BJ (cell line): ENCODE measurements around the gene MAP3K7CL. TPM values are rescaled to one million over a fixed set of nuclear protein-coding genes. Genes with fewer than 3 reads are reported as not detected.
A peak's percentile ranks its signal among the peaks of the same experiment; 100 is the strongest.

Experiments used
- CTCF ChIA-PET: fragments of 350-600 bp; formaldehyde crosslinking; extraction: SDS; loops from one replicate; lab custom pipeline; 2021; ENCODE audit warnings: antibody characterized with exemption, inconsistent platforms; lab: Yijun Ruan, JAX
- POLR2A ChIA-PET: fragments of 300-600 bp; sonication (Branson Sonifier 250); formaldehyde crosslinking; extraction: SDS; loops from one replicate; lab custom pipeline; 2021; ENCODE audit warnings: antibody characterized with exemption; lab: Charles Lee
- DNase-seq: peaks from one replicate; pipeline ENCODE4 v3.0.0-alpha.2; 2011; ENCODE audit warnings: low read depth
- H3K27me3 ChIP-seq: 2 replicates; pipeline ENCODE4 v1.6.0; 2011; ENCODE audit warnings: low read length; ENCODE audit not compliant: control insufficient read depth, insufficient read depth
- H3K36me3 ChIP-seq: 2 replicates; pipeline ENCODE4 v1.5.1; 2011; ENCODE audit warnings: low read length; ENCODE audit not compliant: control insufficient read depth, insufficient read depth
- H3K4me3 ChIP-seq: 2 replicates; pipeline ENCODE4 v1.5.1; 2011; ENCODE audit warnings: low read depth, mild to moderate bottlenecking, control low read depth, low read length
- polyA minus RNA-seq: library from RNA; depleted of rRNA, polyadenylated mRNA; stranded (reverse); fragments of >200 nt; gene quantifications from 2 replicates; pipeline ENCODE4 v1.2.3, GENCODE V29; 2011; rRNA and poly(A)+ RNA removed
- polyA plus RNA-seq: library from polyadenylated mRNA; depleted of rRNA; stranded (reverse); fragments of >200 nt; gene quantifications from 2 replicates; pipeline ENCODE4 v1.2.3, GENCODE V29; 2011; rRNA removed
- TF ChIP-seq, protein P1 (sequence below): IDR thresholded peaks from 2 replicates; pipeline ENCODE4 v1.5.1; 2011; ENCODE audit warnings: low read depth, mild to moderate bottlenecking, control low read depth, inconsistent platforms, low read length, moderate library complexity; ENCODE audit not compliant: insufficient read depth

Gene MAP3K7CL, protein sequence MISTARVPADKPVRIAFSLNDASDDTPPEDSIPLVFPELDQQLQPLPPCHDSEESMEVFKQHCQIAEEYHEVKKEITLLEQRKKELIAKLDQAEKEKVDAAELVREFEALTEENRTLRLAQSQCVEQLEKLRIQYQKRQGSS
- polyA plus RNA-seq, result 6.1 and 7.3 TPM in 2 replicates
- 3.7 and 9.1 TPM in 2 replicates for polyA minus RNA-seq

DNA sequence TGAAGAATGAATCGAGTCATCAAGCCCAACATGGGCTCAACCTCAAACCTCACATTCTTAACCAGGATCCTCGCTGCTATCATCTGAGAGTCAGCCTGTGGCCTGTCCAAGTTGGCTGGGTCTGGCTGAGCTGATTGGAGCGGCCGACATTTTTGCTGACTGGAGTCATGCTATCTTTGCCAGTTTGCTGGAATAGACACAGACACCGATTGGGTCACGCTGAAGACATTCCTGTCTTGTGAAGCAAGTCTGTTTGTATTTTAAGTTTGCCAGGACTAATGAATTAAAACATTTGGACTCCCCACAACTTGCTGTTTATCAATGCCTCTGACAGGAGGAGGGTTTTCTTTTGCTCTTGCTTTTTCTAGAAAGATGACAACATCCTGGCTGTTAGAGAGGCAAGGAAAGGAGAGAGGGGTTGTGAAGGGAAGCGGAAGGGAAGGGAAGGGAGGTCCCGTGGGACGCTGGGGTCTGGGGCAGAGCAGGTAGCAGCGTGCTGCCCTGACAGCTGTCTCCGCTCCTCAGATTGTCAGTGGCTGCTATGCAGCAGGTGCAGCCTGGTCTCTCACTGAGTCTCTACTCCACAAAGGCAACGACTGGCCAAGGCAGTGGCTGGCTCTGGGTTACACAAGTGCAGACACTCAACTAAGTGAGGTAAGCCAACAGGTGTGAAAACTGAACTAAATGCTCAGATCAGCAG is at the start of gene MAP3K7CL:
MAP3K7CL (plus strand) TSS at position 375 of the 700 bp plus-strand sequence. CDS start 2,701 bp downstream, outside the sequence.
- H3K4me3 ChIP-seq, result no peak within 1 kb of the TSS
- TF ChIP-seq, protein P1, sequence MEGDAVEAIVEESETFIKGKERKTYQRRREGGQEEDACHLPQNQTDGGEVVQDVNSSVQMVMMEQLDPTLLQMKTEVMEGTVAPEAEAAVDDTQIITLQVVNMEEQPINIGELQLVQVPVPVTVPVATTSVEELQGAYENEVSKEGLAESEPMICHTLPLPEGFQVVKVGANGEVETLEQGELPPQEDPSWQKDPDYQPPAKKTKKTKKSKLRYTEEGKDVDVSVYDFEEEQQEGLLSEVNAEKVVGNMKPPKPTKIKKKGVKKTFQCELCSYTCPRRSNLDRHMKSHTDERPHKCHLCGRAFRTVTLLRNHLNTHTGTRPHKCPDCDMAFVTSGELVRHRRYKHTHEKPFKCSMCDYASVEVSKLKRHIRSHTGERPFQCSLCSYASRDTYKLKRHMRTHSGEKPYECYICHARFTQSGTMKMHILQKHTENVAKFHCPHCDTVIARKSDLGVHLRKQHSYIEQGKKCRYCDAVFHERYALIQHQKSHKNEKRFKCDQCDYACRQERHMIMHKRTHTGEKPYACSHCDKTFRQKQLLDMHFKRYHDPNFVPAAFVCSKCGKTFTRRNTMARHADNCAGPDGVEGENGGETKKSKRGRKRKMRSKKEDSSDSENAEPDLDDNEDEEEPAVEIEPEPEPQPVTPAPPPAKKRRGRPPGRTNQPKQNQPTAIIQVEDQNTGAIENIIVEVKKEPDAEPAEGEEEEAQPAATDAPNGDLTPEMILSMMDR, result no peak
- no peaks in the 10 kb centered on the region for H3K36me3 ChIP-seq
- ChIA-PET POLR2A (no interaction called here), CTCF (interaction anchor here (1.1 to 1.5 kb wide), 4 partner anchors 12 to 100 kb away, joined by 3 to 4 read pairs (median 3); no protein-coding TSS in a partner anchor)
- DNase-seq, result peak; percentile 99
- H3K27me3 ChIP-seq, result no peaks in the 10 kb centered on the region

DNA sequence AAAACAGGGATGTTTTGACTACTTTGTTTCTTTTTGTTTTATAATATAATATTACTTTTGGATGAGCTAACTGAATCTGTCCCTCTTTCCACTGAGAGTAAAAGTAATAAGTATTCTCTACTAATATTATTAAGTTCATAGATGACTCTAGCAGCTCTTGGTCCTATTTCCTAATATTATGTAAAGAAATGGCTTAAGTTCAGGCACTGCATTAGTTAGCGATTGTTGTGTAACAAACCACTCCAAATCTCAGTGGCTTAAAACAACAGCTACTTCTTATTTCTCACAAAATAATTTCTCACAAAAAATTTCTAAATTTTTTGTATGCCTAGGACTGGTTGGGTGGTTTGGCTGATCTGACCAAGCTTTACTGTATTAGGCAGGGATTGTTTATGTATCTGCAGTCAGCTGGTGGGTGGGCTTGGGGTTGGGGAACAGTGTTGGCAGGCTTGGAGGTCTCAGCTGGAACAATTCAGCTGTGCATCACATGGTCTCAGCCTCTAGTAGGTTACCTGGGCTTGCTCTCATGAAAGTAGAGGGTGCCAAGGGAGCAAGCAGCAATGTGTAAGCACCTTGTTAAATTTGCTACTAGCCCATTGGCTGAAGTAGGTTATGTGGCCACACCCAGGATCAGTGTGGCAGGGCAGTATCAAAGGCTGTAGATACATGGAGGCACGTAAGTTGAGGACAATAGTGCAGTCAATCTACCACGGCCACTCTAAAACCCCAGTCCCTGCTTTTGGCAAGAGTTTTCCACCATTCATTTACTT is 48.2 kb upstream of the MAP3K7CL start:
- Histone ChIP-seq H3K36me3 (no peaks in the 10 kb centered on the region), H3K4me3 (no peak overlapping the region), H3K27me3 (no peaks in the 10 kb centered on the region)
- TF ChIP-seq, protein P1, result no peak
- ChIA-PET POLR2A (no interaction called here), CTCF (interaction anchor here (0.5 to 1.2 kb wide), 3 partner anchors 290 to 767 kb away, joined by 3 to 4 read pairs (median 3); no protein-coding TSS in a partner anchor)
- DNase-seq, result no peak

GRCh38 chr21:29083306-29083705 is 47.1 kb upstream of the MAP3K7CL start:
- POLR2A ChIA-PET, result no interaction called here
- CTCF ChIA-PET, result interaction anchor here (0.9 to 1.2 kb wide), 2 partner anchors 289 to 766 kb away, joined by 3 to 4 read pairs; no protein-coding TSS in a partner anchor
- DNase-seq, result no peak
- Histone ChIP-seq H3K4me3 (no peak overlapping the region), H3K27me3 (no peaks in the 10 kb centered on the region), H3K36me3 (no peaks in the 10 kb centered on the region)
- TF ChIP-seq, protein P1, result no peak

DNA sequence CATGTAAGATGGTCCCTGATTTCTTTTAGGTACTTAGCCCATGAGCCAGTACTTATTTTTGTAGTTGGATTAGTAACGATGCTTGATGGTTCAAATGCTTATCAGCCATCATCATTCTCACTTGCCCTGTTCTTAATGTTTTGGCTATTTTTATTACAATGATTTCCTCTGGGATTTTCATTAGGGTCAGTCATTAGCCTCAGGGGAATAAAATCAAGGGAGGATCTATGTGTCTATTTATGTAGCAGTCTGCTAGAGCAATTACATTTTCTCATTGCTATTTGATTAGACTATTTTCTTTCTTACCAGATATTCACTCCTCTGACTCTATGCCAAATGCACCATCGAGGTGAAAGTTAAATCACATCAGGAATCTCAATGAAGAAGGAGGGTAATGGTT is 46.1 kb upstream of the MAP3K7CL start:
- ChIA-PET POLR2A (no interaction called here), CTCF (no interaction called here)
- Histone ChIP-seq H3K4me3 (no peak overlapping the region), H3K36me3 (no peaks in the 10 kb centered on the region), H3K27me3 (no peaks in the 10 kb centered on the region)
- no peak for DNase-seq
- TF ChIP-seq, protein P1, result no peak
